IMR-90 (cell line): ENCODE data around the gene GSKIP. TPM values are rescaled to one million over a fixed set of nuclear protein-coding genes. Genes with fewer than 3 reads are reported as not detected.

Experiments used
- ATAC-seq: fragments of 200-7000 bp; cut with Tn5 transposase; 2 replicates; pipeline ENCODE4 v1.9.1; 2020; ENCODE audit warnings: low read depth, mild to moderate bottlenecking, moderate library complexity
- BruUV-seq: library from RNA; stranded (reverse); fragments of 400-500 nt; replicated peaks from 2 replicates; lab custom pipeline; 2021; lab: Mats Ljungman, UMichigan
- CTCF ChIA-PET: fragments of 300-600 bp; formaldehyde crosslinking; extraction: SDS; loops from one replicate; lab custom pipeline; 2021; ENCODE audit warnings: antibody characterized with exemption; lab: Yijun Ruan, JAX
- POLR2A ChIA-PET: fragments of 300-600 bp; sonication (Branson Sonifier 250); formaldehyde crosslinking; loops from one replicate; lab custom pipeline; 2022; ENCODE audit warnings: antibody characterized with exemption; ENCODE audit not compliant: unreplicated experiment; lab: Charles Lee
- DNase-seq: peaks from one replicate; pipeline ENCODE4 v3.0.0; 2013
- H2AFZ ChIP-seq: replicated peaks from 2 replicates; pipeline ENCODE3; 2013; ENCODE audit warnings: low read length, mild to moderate bottlenecking; ENCODE audit not compliant: poor library complexity
- H2AK5ac ChIP-seq: 2 replicates; pipeline ENCODE4 v1.6.1; 2013; ENCODE audit warnings: low read depth, low read length, inconsistent platforms
- H2AK9ac ChIP-seq: replicated peaks from 2 replicates; pipeline ENCODE3; 2013; ENCODE audit warnings: mild to moderate bottlenecking, low read depth, low read length, moderate library complexity; ENCODE audit not compliant: poor library complexity
- H2BK120ac ChIP-seq: 2 replicates; pipeline ENCODE4 v1.6.1; 2013; ENCODE audit warnings: low read depth, low read length, inconsistent platforms
- H2BK15ac ChIP-seq: 3 replicates; pipeline ENCODE4 v1.6.1; 2013; ENCODE audit warnings: low read depth, low read length, inconsistent platforms
- H2BK20ac ChIP-seq: 2 replicates; pipeline ENCODE4 v1.6.1; 2013; ENCODE audit warnings: low read depth, mild to moderate bottlenecking, inconsistent platforms, low read length, moderate library complexity
- H2BK5ac ChIP-seq: 2 replicates; pipeline ENCODE4 v1.6.1; 2013; ENCODE audit warnings: mild to moderate bottlenecking, low read depth, low read length, inconsistent platforms; ENCODE audit not compliant: poor library complexity, severe bottlenecking
- H3K14ac ChIP-seq: replicated peaks from 2 replicates; pipeline ENCODE4 v1.6.1; 2013; ENCODE audit warnings: low read depth, low read length, inconsistent platforms
- H3K18ac ChIP-seq: 2 replicates; pipeline ENCODE4 v1.6.1; 2013; ENCODE audit warnings: low read depth, low read length, control low read depth
- H3K23ac ChIP-seq: 2 replicates; pipeline ENCODE4 v1.6.1; 2013; ENCODE audit warnings: low read depth, low read length, inconsistent platforms
- H3K27ac ChIP-seq: 2 replicates; pipeline ENCODE4 v1.5.1; 2013; ENCODE audit warnings: mild to moderate bottlenecking, control low read depth, low read length; ENCODE audit not compliant: insufficient read depth
- H3K27me3 ChIP-seq: 2 replicates; pipeline ENCODE4 v1.6.1; 2013; ENCODE audit warnings: low read length; ENCODE audit not compliant: control insufficient read depth, insufficient read depth
- H3K36me3 ChIP-seq: 2 replicates; pipeline ENCODE4 v1.6.1; 2013; ENCODE audit warnings: low read length, mixed read lengths; ENCODE audit not compliant: control insufficient read depth, insufficient read depth
- H3K4ac ChIP-seq: 2 replicates; pipeline ENCODE4 v1.6.1; 2013; ENCODE audit warnings: low read depth, low read length, inconsistent platforms
- H3K4me1 ChIP-seq: 2 replicates; pipeline ENCODE4 v1.6.1; 2013; ENCODE audit warnings: low read length, mixed read lengths; ENCODE audit not compliant: control insufficient read depth, insufficient read depth
- H3K4me2 ChIP-seq: 2 replicates; pipeline ENCODE4 v1.6.1; 2013; ENCODE audit warnings: low read depth, mild to moderate bottlenecking, control low read depth, low read length, moderate library complexity
- H3K4me3 ChIP-seq: 2 replicates; pipeline ENCODE4 v1.5.1; 2013; ENCODE audit warnings: low read depth, mild to moderate bottlenecking, control low read depth, low read length, moderate library complexity; ENCODE audit not compliant: insufficient read depth
- H3K56ac ChIP-seq: 2 replicates; pipeline ENCODE4 v1.6.1; 2013; ENCODE audit warnings: low read length, inconsistent platforms; ENCODE audit not compliant: insufficient read depth; ENCODE audit errors: extremely low read depth
- H3K79me1 ChIP-seq, 2 experiments: 2 replicates each; pipeline ENCODE4 v1.6.1; 2013; ENCODE audit warnings: low read length in 2 of 2, inconsistent platforms in 1 of 2, low read depth in 1 of 2
- H3K9ac ChIP-seq: 2 replicates; pipeline ENCODE4 v1.6.1; 2013; ENCODE audit warnings: low read depth, low read length, control low read depth
- H3K9me1 ChIP-seq: 2 replicates; pipeline ENCODE4 v1.6.1; 2013; ENCODE audit warnings: low read length, inconsistent platforms; ENCODE audit not compliant: insufficient read depth
- H3K9me3 ChIP-seq: 2 replicates; pipeline ENCODE4 v1.6.1; 2013; ENCODE audit warnings: low read length; ENCODE audit not compliant: control insufficient read depth, insufficient read depth
- H4K20me1 ChIP-seq: 2 replicates; pipeline ENCODE4 v1.6.1; 2013; ENCODE audit warnings: low read length, inconsistent platforms; ENCODE audit not compliant: insufficient read depth
- H4K5ac ChIP-seq: 2 replicates; pipeline ENCODE4 v1.6.1; 2013; ENCODE audit warnings: mild to moderate bottlenecking, low read depth, low read length, control low read depth
- H4K8ac ChIP-seq, 2 experiments: 2 replicates each; pipeline ENCODE4 v1.6.1; 2013; ENCODE audit warnings: low read depth in 2 of 2, low read length in 2 of 2, control low read depth in 1 of 2, inconsistent platforms in 1 of 2
- H4K91ac ChIP-seq: 2 replicates; pipeline ENCODE4 v1.6.1; 2013; ENCODE audit warnings: low read depth, low read length, inconsistent platforms; ENCODE audit not compliant: insufficient read depth
- CEBPB ChIP-seq: IDR thresholded peaks from 2 replicates; pipeline ENCODE4 v1.6.1; 2012; ENCODE audit warnings: low read depth, low read length, improper control_type of control experiment
- MAZ ChIP-seq: IDR thresholded peaks from 2 replicates; pipeline ENCODE4 v1.6.1; 2012; ENCODE audit warnings: low read depth, mild to moderate bottlenecking, low read length, improper control_type of control experiment, moderate library complexity, borderline replicate concordance
- MXI1 ChIP-seq: IDR thresholded peaks from 2 replicates; pipeline ENCODE4 v1.6.1; 2012; ENCODE audit warnings: low read depth, mild to moderate bottlenecking, low read length, moderate library complexity, borderline replicate concordance
- NFE2L2 ChIP-seq: fragments of 150-350 bp; IDR thresholded peaks from 2 replicates; pipeline ENCODE4 v1.6.1; 2016; ENCODE audit warnings: low read depth, mild to moderate bottlenecking, low read length
- RFX5 ChIP-seq: IDR thresholded peaks from 2 replicates; pipeline ENCODE4 v1.8.0; 2012; ENCODE audit warnings: low read depth, mild to moderate bottlenecking, low read length, moderate library complexity
- SMC3 ChIP-seq: fragments of 150-350 bp; IDR thresholded peaks from 2 replicates; pipeline ENCODE4 v1.6.1; 2016; ENCODE audit warnings: low read depth, mild to moderate bottlenecking, antibody characterized with exemption, low read length, moderate library complexity
- WGBS, 2 experiments: methylation state at CpG; one replicate each; pipeline versions ENCODE4 v1.1.5 to v1.1.7; 2013; ENCODE audit warnings: missing lambda C conversion rate in 2 of 2; ENCODE audit not compliant: insufficient read length in 1 of 2; ENCODE audit errors: extremely low coverage in 2 of 2; 5-methylcytosine and 5-hydroxymethylcytosine counted together
- dilution Hi-C: fragments of 300-500 bp; cut with HindIII; formaldehyde crosslinking; loops from one replicate; pipeline ENCODE4 v1.14.3; 2018; ENCODE audit warnings: low sequenced_read_pairs; ENCODE audit not compliant: unreplicated experiment
- in situ Hi-C: fragments of 300-500 bp; cut with MboI; formaldehyde crosslinking; loops from 3 replicates; pipeline ENCODE4 v1.14.3; 2019; ENCODE audit warnings: low sequenced_read_pairs, inconsistent platforms, mixed read lengths
- intact Hi-C: fragments of 100-400 bp; cut with micrococcal nuclease; formaldehyde crosslinking; loops from 2 replicates; pipeline ENCODE4 v1.10.0; 2022
- polyA plus RNA-seq, 3 experiments: library from polyadenylated mRNA; depleted of rRNA; stranded (reverse); fragments of >200 nt; gene quantifications; 2 replicates each; pipeline ENCODE4 v1.2.3, GENCODE V29; 2012; ENCODE audit warnings: low replicate concordance in 1 of 3
- total RNA-seq: library from RNA; depleted of rRNA; stranded (reverse); fragments of >200 nt; gene quantifications from 2 replicates; pipeline ENCODE4 v1.2.3, GENCODE V29; 2012
- TF ChIP-seq, protein P1 (sequence below): fragments of 150-350 bp; IDR thresholded peaks from 2 replicates; pipeline ENCODE4 v1.6.1; 2016; ENCODE audit warnings: low read depth, mild to moderate bottlenecking, low read length, moderate library complexity, borderline replicate concordance
- TF ChIP-seq, protein P2 (sequence below): fragments of 150-350 bp; IDR thresholded peaks from 2 replicates; pipeline ENCODE4 v1.6.1; 2017; ENCODE audit warnings: mild to moderate bottlenecking, antibody characterized with exemption, low read length, low read depth

The GSKIP gene
- total and polyA plus RNA-seq, 2 of the 4 experiments (the other 2 are of a cell fraction), result 11.7 to 22.0 TPM

DNA sequence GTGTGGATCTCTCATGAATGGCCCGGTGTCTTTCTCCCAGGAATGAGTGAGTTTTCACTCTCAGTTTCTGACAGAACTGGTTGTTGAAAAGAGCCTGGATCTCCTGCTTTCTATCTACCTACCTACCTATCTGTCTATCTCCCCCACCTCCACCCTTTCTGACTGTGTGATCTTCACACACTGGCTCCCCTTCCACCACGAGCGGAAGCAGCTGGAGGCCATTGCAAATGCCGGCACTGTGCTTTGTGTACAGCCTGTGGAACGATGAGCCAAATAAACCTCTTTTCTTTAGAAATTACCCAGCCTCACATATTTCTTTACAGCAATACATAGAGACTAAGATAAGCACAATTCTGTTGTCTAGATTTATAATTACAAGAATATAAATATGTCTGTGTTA, 7.2 kb downstream of the GSKIP start:
- ChIA-PET POLR2A (no interaction called here), CTCF (interaction anchor here (0.8 to 2.1 kb wide), 2 partner anchors 11 to 13 kb away, joined by 3 to 6 read pairs; no protein-coding TSS in a partner anchor)
- Histone ChIP-seq H3K9me3 (no peaks in the 10 kb centered on the region), H3K14ac (no peak overlapping the region), H3K23ac (no peak overlapping the region), H2AK5ac (no peak overlapping the region), H3K4me2 (no peak overlapping the region), H3K9ac (no peak overlapping the region), H4K8ac (no peak overlapping the region), H3K36me3 (0 out of 2 replicates have a peak, but pooled peaks cover 2% of the 10 kb centered on the region), H2AFZ (no peak overlapping the region), H2BK20ac (no peak overlapping the region), H2BK15ac (no peak overlapping the region), H3K9me1 (peaks cover 5% of the 10 kb centered on the region; the same call in 1 of the 2 replicates), H2BK5ac (no peak overlapping the region), H2BK120ac (no peak overlapping the region), H3K4ac (no peak overlapping the region), H2AK9ac (no peak overlapping the region), H3K56ac (no peak overlapping the region), H4K20me1 (0 out of 2 replicates have a peak, but pooled peaks cover 3% of the 10 kb centered on the region), H3K79me1 (peaks cover 23 to 46% of the 10 kb centered on the region in 2 experiments), H3K18ac (no peak overlapping the region), H4K5ac (no peak overlapping the region), H3K4me1 (no peaks in the 10 kb centered on the region), H3K27me3 (no peaks in the 10 kb centered on the region), H4K91ac (no peak overlapping the region), H3K27ac (no peak overlapping the region), H3K4me3 (no peak overlapping the region)
- dilution Hi-C loops, result no loop called here
- TF ChIP-seq SMC3 (no peak), MXI1 (no peak), CEBPB (no peak), NFE2L2 (no peak), MAZ (no peak), RFX5 (no peak)
- TF ChIP-seq, protein P1, sequence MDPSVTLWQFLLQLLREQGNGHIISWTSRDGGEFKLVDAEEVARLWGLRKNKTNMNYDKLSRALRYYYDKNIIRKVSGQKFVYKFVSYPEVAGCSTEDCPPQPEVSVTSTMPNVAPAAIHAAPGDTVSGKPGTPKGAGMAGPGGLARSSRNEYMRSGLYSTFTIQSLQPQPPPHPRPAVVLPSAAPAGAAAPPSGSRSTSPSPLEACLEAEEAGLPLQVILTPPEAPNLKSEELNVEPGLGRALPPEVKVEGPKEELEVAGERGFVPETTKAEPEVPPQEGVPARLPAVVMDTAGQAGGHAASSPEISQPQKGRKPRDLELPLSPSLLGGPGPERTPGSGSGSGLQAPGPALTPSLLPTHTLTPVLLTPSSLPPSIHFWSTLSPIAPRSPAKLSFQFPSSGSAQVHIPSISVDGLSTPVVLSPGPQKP, result no peak
- TF ChIP-seq, protein P2, sequence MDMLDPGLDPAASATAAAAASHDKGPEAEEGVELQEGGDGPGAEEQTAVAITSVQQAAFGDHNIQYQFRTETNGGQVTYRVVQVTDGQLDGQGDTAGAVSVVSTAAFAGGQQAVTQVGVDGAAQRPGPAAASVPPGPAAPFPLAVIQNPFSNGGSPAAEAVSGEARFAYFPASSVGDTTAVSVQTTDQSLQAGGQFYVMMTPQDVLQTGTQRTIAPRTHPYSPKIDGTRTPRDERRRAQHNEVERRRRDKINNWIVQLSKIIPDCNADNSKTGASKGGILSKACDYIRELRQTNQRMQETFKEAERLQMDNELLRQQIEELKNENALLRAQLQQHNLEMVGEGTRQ, result no peak
- no peak for DNase-seq
- 100% methylated on average over 2 of the region's 5 CpGs; no CpG with 5 or more reads in 1 of the 2 experiments for WGBS, 2 experiments
- no TSS peak for BruUV-seq
- intact Hi-C loops, result no loop called here
- ATAC-seq, result no peak
- in situ Hi-C loops, result no loop called here
